Karpas-422 (cell line): ENCODE measurements around the gene EPHA4. TPM values are rescaled to one million over a fixed set of nuclear protein-coding genes. Genes with fewer than 3 reads are reported as not detected.

Source experiments
- DNase-seq: peaks from one replicate; pipeline ENCODE4 v3.0.0-alpha.2; 2015
- H2AFZ ChIP-seq: fragments of 200-600 bp; sonication (generic); 2 replicates; pipeline ENCODE4 v1.6.1; 2014; ENCODE audit warnings: antibody characterized with exemption, low read length, mixed read lengths
- H3K27ac ChIP-seq: fragments of 200-600 bp; sonication (generic); 2 replicates; pipeline ENCODE4 v1.5.1; 2014; ENCODE audit warnings: mild to moderate bottlenecking, low read length, moderate library complexity
- H3K27me3 ChIP-seq: fragments of 200-600 bp; sonication (generic); 2 replicates; pipeline ENCODE4 v1.6.1; 2014; ENCODE audit warnings: low read length, mixed read lengths
- H3K36me3 ChIP-seq: fragments of 200-600 bp; sonication (generic); 2 replicates; pipeline ENCODE4 v1.6.1; 2014; ENCODE audit warnings: low read length, mixed read lengths; ENCODE audit not compliant: insufficient read depth
- H3K4me1 ChIP-seq: fragments of 200-600 bp; sonication (generic); 2 replicates; pipeline ENCODE4 v1.6.1; 2014; ENCODE audit warnings: mild to moderate bottlenecking, low read length, mixed read lengths
- H3K4me2 ChIP-seq: fragments of 200-600 bp; sonication (generic); 2 replicates; pipeline ENCODE4 v1.6.1; 2014; ENCODE audit warnings: low read length, low read depth, mild to moderate bottlenecking; ENCODE audit not compliant: poor library complexity, severe bottlenecking
- H3K4me3 ChIP-seq: fragments of 200-600 bp; sonication (generic); 2 replicates; pipeline ENCODE4 v1.5.1; 2014; ENCODE audit warnings: mild to moderate bottlenecking, antibody characterized with exemption, low read length, mixed read lengths
- H3K79me2 ChIP-seq: fragments of 200-600 bp; sonication (generic); 2 replicates; pipeline ENCODE4 v1.6.1; 2014; ENCODE audit warnings: mild to moderate bottlenecking, low read length, mixed read lengths
- H3K9ac ChIP-seq: fragments of 200-600 bp; sonication (generic); 2 replicates; pipeline ENCODE4 v1.6.0; 2014; ENCODE audit warnings: low read length
- H3K9me2 ChIP-seq: fragments of 200-600 bp; sonication (generic), shearing (Covaris generic); replicated peaks from 2 replicates; pipeline ENCODE4 v1.6.0; 2014; ENCODE audit warnings: mild to moderate bottlenecking, low read length, moderate library complexity; ENCODE audit not compliant: insufficient read depth
- H3K9me3 ChIP-seq: fragments of 300-700, 200-600 bp; sonication (generic); 2 replicates; pipeline ENCODE4 v1.6.1; 2014; ENCODE audit warnings: low read length, mixed read lengths
- H4K20me1 ChIP-seq: fragments of 200-600 bp; sonication (generic); 2 replicates; pipeline ENCODE4 v1.6.1; 2014; ENCODE audit warnings: mild to moderate bottlenecking, antibody characterized with exemption, low read length, low read depth; ENCODE audit not compliant: insufficient read depth
- total RNA-seq: library from RNA; depleted of rRNA; stranded (reverse); fragments of >200 nt; shearing (Covaris generic); gene quantifications from 2 replicates; pipeline ENCODE4 v1.2.3, GENCODE V29; 2014; ENCODE audit warnings: low replicate concordance

EPHA4 gene
- total RNA-seq, 1 experiment from 2014 or later, result not detected

DNA sequence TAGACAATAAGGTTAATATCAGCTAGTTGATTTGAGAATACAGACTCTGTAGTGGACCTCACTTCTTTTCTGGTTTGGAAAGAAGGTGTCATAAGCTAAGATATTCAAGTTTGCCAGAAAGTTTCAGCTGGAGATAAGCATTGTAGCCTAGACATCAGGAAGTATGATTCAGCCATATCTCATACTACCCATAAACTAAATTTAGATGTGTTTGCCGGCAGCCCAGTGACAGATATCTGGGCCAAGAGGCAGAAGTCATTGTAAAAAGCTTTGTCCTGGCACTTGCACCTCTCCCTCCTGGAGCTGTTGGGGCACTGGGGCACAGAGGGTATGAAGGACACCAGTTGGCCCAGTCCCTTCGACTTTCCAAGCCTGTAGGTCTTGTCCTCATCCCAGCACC is 128.0 kb downstream of the EPHA4 start:
- Histone ChIP-seq H3K36me3 (no peaks in the 10 kb centered on the region), H3K4me3 (no peak overlapping the region), H3K9me3 (no peaks in the 10 kb centered on the region), H3K4me2 (no peak overlapping the region), H3K27me3 (no peaks in the 10 kb centered on the region), H4K20me1 (no peaks in the 10 kb centered on the region), H2AFZ (no peak overlapping the region), H3K79me2 (no peaks in the 10 kb centered on the region), H3K9ac (no peak overlapping the region), H3K4me1 (no peaks in the 10 kb centered on the region), H3K27ac (no peak overlapping the region), H3K9me2 (no peaks in the 10 kb centered on the region)
- DNase-seq, result no peak

DNA sequence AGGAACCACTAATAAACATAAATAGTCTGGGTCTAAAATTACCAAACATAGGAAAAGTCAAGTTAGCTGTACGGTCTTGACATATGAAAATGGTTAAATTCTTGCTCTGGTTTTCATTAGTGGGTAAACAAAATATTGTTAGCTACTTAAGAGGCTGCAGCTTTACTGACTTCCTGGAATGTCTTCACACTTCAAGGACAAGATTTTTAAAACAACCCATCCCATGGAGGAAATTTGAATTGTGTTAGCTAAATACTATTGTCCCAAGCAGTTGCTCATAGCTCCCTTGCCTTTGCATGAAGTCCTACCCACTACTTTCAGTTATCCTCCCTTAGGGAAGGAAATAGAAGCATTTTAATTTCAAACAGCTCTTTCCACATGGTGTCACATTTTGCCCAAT is 128.5 kb downstream of the EPHA4 start:
- Histone ChIP-seq H3K4me3 (no peak overlapping the region), H3K27me3 (no peaks in the 10 kb centered on the region), H2AFZ (no peak overlapping the region), H3K79me2 (no peaks in the 10 kb centered on the region), H4K20me1 (no peaks in the 10 kb centered on the region), H3K9me2 (no peaks in the 10 kb centered on the region), H3K9me3 (no peaks in the 10 kb centered on the region), H3K27ac (no peak overlapping the region), H3K4me2 (no peak overlapping the region), H3K36me3 (no peaks in the 10 kb centered on the region), H3K4me1 (no peaks in the 10 kb centered on the region), H3K9ac (no peak overlapping the region)
- no peak for DNase-seq

DNA sequence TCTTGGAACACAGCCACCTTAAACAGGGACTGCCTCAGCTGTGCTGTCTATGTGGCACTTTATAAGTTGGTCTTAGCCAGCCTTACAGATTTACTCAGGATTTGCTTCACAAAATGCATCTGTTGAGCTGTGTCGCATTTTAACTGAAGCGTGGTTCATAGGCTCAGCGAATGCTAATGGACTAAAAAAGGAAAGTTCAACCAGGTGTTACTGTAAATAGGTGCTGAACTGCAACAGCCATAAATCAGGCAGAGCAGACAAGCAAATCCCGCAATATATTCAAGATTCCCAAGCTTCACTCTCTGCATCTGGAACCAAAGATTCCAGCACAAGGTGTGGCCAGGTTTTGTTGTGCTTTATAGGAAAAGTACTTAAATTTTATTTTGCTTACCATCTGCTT is 130.0 kb downstream of the EPHA4 start:
- H2AFZ ChIP-seq, result no peak overlapping the region
- H3K9me3 ChIP-seq, result no peaks in the 10 kb centered on the region
- H4K20me1 ChIP-seq, result no peaks in the 10 kb centered on the region
- H3K9ac ChIP-seq, result no peak overlapping the region
- H3K27me3 ChIP-seq, result no peaks in the 10 kb centered on the region
- H3K4me1 ChIP-seq, result no peaks in the 10 kb centered on the region
- no peaks in the 10 kb centered on the region for H3K36me3 ChIP-seq
- no peak overlapping the region for H3K27ac ChIP-seq
- H3K9me2 ChIP-seq, result no peaks in the 10 kb centered on the region
- DNase-seq, result no peak
- no peak overlapping the region for H3K4me2 ChIP-seq
- no peak overlapping the region for H3K4me3 ChIP-seq
- no peaks in the 10 kb centered on the region for H3K79me2 ChIP-seq

DNA sequence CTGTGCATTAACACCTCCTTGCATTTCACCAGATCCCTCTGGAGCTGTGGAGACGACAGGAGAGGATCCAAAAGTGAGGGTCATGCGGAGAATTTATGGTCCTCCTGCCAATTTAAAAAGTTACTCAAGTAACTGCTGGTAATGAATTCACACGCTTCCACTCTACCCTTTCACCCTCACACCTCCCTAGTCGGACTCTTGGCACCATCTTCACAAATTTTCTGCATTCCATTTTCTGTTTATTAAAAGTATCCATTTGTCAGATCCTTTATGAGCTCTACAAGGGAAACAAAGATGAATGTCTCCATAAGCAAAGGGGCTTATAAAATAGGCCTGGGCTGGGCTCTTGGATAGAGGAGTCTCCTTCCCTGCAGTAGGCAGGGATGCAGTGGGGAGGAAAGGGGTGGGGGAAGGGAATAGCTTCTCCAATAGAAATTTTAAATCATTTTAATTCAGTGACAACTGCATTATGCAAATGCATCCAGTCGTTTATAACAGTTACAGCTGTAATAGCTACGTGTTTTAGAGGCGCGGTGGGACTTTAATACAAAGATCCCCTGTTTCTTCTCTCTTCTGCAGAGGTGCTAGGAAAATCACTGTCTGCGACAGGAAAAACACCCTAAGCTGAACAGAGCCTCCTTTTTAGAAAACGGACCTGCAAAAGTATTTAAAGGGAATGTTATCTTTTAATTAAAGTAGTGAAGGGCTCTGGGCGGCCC is 132.2 kb downstream of the EPHA4 start:
- H3K79me2 ChIP-seq, result no peaks in the 10 kb centered on the region
- no peak overlapping the region for H3K4me2 ChIP-seq
- H3K27me3 ChIP-seq, result no peaks in the 10 kb centered on the region
- no peaks in the 10 kb centered on the region for H4K20me1 ChIP-seq
- no peaks in the 10 kb centered on the region for H3K9me3 ChIP-seq
- no peaks in the 10 kb centered on the region for H3K36me3 ChIP-seq
- H2AFZ ChIP-seq, result no peak overlapping the region
- H3K27ac ChIP-seq, result no peak overlapping the region
- H3K9ac ChIP-seq, result no peak overlapping the region
- H3K4me3 ChIP-seq, result no peak overlapping the region
- H3K4me1 ChIP-seq, result no peaks in the 10 kb centered on the region
- H3K9me2 ChIP-seq, result no peaks in the 10 kb centered on the region
- DNase-seq, result no peak

DNA sequence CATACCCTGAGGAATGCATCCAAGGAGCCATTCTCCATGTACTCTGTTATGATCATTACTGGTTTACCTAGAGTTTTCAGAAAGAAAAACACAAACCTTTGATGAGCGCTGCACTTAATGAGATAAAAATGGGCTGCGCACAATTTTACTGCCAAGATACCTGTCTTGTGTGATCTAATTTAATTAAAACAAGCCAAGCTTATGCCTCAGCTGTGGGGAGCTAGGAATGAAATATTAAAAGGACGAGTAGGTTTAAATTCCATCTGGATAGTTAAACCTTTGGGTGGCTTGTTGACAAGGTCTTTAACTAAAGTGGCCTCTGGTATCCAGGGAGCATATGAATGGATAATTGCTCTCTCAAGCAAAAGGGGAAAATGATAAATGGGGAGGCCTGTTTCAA is 135.0 kb downstream of the EPHA4 start:
- no peaks in the 10 kb centered on the region for H3K4me1 ChIP-seq
- no peaks in the 10 kb centered on the region for H3K27me3 ChIP-seq
- H3K9ac ChIP-seq, result no peak overlapping the region
- no peak overlapping the region for H3K4me3 ChIP-seq
- no peaks in the 10 kb centered on the region for H4K20me1 ChIP-seq
- H3K36me3 ChIP-seq, result no peaks in the 10 kb centered on the region
- H2AFZ ChIP-seq, result no peak overlapping the region
- H3K79me2 ChIP-seq, result no peaks in the 10 kb centered on the region
- no peak overlapping the region for H3K4me2 ChIP-seq
- H3K9me3 ChIP-seq, result no peaks in the 10 kb centered on the region
- H3K27ac ChIP-seq, result no peak overlapping the region
- no peaks in the 10 kb centered on the region for H3K9me2 ChIP-seq
- no peak for DNase-seq

DNA sequence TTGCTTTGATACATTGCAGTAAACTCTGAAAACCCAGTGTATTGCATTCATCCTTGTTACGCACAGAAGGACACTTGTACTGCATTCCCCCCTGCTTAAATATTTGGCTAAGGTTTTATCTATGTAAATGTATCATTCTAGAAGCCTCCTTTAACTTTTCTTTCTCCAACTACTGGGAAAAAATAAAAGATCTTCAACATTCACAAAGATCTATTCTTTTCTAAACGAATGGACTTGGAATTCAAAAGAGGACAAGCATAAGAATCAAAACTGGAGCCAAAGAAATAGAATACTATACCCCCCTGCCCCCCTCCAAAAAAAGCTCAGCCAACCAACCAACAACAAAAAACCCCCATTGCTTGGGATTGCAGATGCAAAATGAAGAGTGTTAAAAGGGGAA is 136.9 kb downstream of the EPHA4 start:
- Histone ChIP-seq H3K4me2 (no peak overlapping the region), H3K9ac (no peak overlapping the region), H4K20me1 (no peaks in the 10 kb centered on the region), H3K27me3 (no peaks in the 10 kb centered on the region), H3K27ac (no peak overlapping the region), H3K79me2 (no peaks in the 10 kb centered on the region), H3K9me2 (no peaks in the 10 kb centered on the region), H3K4me3 (no peak overlapping the region), H3K36me3 (no peaks in the 10 kb centered on the region), H3K4me1 (no peaks in the 10 kb centered on the region), H2AFZ (no peak overlapping the region), H3K9me3 (no peaks in the 10 kb centered on the region)
- no peak for DNase-seq

DNA sequence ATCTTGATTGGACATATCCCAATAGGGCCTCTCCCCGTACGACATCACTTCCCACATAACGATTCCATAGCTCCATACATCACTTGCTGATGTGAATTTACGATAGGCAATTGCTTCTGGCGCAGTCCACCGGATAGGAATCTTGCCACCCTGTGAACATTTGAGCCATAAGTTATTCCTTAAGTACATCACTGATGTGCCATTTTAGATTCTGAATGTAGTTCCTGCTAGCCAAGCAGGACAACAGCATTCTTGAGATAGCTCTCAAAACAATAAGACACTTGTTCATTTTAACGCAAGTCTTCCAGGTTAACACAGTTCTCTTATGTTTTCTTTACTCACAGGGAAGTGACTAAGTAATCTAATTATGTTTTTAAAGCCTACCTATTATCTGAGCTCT is 138.0 kb downstream of the EPHA4 start:
- Histone ChIP-seq H3K36me3 (no peaks in the 10 kb centered on the region), H3K4me2 (no peak overlapping the region), H3K27ac (no peak overlapping the region), H3K4me3 (no peak overlapping the region), H3K27me3 (no peaks in the 10 kb centered on the region), H2AFZ (no peak overlapping the region), H3K9me3 (no peaks in the 10 kb centered on the region), H3K9ac (no peak overlapping the region), H3K4me1 (no peaks in the 10 kb centered on the region), H3K9me2 (no peaks in the 10 kb centered on the region), H4K20me1 (no peaks in the 10 kb centered on the region), H3K79me2 (no peaks in the 10 kb centered on the region)
- no peak for DNase-seq

DNA sequence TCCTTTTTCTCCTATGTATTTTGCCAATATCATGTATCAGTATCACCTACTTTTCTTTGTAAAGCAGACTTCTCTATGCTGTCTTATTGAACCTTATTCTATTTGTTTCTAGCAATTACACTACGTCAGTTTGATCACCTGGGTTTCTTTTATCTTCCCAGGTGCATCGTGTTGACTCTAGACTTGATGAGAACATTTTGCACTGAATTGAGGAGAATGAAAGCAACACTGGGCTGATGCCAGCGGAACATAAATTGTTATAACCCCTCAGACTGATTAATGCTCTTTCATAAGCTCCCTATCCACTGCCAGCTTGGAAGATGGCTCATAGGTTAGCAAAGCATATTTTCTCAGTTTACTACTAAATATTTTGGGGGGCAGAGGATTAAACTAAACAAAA is 140.6 kb downstream of the EPHA4 start:
- Histone ChIP-seq H3K4me3 (no peak overlapping the region), H3K4me1 (no peaks in the 10 kb centered on the region), H2AFZ (no peak overlapping the region), H3K79me2 (no peaks in the 10 kb centered on the region), H3K4me2 (no peak overlapping the region), H4K20me1 (no peaks in the 10 kb centered on the region), H3K9me3 (no peaks in the 10 kb centered on the region), H3K36me3 (no peaks in the 10 kb centered on the region), H3K27ac (no peak overlapping the region), H3K9ac (no peak overlapping the region), H3K9me2 (no peaks in the 10 kb centered on the region), H3K27me3 (no peaks in the 10 kb centered on the region)
- DNase-seq, result no peak
